Measurements from ENCODE around the gene STEAP4.
"Not testable (repeated sequence)": the region's sequence is repeated elsewhere in the genome, so short reads cannot be mapped to it uniquely, and the experiment has no call there.

The STEAP4 gene

DNA sequence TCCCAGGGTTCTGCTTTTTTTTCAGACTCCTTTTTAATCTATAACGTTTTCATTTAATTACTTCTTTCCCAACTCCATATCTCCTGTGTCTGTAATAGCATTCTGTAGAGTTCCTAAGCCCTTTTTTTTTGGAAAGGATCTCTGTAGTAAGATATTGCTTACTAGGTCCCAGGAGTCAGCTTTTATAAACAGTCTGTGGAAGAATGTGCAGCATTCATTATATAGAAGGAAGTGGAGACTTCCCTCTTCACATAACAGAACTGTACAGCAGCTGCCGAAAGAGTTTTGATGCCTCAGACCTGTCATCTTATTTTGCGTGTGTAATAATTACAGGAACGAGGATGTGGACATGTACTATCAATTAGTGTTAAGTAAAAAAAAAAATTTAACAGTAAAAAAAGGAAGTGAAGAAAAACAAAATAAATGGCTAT, 7.4 kb upstream of the STEAP4 start:
- H3K4me3 ChIP-seq (ENCODE audit: low read depth, low read length) = no peak overlapping the region

DNA sequence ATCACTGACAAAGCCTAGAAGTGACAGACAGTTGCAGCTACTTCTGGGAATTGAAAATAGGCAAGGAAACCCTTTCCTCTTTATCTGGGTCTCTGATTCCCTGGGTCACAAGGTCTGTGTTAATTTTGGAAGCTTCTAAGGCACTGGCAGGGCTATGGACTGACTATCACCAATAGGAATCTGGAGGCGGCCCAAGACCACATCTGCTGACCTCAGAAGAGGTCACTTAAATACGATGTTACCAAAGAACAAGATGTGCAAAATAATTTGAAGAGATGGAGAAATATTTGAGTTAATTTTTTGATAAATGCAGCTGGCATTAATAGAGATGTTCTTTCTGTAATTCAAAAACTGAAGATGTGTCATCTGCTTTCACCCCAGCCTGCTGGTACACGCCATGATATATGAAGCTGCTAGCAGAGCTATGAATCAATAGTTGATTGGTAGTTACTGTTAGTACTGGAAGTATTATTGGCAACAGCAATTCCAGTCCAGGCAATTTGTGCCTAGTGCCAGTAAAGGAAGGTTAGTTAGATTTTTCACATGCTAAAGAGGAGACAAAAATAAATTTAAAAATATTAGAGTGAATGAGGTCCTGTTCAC, 5.5 kb upstream of the STEAP4 start:
- no peak overlapping the region for H3K4me3 ChIP-seq (ENCODE audit: low read depth, low read length)

DNA sequence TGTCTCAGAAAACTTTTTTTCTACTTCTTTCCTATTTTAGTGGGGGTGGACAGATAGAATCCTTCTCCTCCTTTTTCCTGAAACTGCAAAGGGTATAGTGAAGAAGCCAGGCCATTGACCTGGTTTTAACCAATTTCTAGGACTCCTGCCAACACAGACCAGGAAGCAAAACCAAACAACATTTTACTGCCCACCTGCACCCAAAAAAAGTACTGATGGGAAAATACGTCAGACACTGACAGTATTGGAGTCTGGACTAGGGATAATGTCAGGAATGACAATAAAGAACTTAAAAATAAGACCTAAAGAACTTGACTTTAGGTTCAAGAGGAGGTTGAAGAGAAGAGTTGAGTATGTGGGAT, 5.0 kb upstream of the STEAP4 start:
- no peak overlapping the region for H3K4me3 ChIP-seq (ENCODE audit: low read depth, low read length)

DNA sequence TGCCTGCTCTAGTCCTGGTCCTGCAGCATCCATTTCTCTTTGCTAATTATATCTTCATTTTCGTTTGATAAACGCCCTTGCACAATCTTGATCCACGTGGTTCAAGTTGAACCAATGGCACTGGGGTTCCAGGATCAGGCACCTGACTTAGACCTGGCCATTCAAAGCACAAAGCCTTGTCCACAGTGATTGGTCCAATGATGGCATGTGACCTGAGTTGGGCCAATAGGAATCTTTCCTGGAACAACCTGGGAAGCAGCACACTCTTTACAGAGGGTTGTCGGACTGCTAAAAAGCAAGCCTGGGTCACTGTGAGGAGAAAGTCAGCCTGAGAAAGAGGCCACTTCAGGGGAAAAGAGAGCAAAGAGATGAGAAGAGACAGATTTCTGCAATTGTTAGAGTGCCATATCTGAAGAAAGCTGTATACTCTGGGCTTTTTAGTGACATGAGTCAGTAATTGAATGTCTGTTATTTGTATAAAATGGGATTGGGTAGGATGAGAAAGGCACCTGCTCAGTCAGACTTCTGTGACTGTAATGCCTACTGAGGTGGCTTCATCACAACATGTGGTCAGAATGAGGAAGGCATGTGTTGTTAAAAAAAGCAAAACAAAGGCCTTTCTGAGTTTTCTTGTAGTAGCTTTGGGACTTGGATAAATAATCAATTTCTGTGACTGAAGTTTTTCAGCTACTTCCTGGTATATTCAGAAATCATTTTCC, 4.4 kb upstream of the STEAP4 start:
- no peak overlapping the region for H3K4me3 ChIP-seq (ENCODE audit: low read depth, low read length)

DNA sequence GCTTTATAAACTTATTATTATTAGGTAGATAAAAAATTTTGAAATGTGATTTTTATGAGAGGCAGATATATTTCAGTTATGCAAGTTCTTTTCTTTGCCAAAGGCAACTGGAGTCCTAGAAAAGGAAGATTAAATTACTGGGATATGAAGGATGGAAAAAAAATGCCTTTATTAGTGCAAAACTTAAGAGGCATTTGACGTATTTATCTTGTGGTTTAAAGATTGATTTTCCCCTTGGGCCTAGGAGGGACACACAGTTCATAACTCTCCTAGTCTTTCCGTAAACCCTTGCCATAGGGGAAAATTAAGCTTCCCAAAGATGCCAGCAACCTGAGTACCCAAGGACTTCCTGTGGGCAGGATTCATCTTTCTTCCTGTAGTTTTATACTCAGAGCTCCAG, 3.1 kb upstream of the STEAP4 start:
- H3K4me3 ChIP-seq (ENCODE audit: low read depth, low read length) = no peak overlapping the region

DNA sequence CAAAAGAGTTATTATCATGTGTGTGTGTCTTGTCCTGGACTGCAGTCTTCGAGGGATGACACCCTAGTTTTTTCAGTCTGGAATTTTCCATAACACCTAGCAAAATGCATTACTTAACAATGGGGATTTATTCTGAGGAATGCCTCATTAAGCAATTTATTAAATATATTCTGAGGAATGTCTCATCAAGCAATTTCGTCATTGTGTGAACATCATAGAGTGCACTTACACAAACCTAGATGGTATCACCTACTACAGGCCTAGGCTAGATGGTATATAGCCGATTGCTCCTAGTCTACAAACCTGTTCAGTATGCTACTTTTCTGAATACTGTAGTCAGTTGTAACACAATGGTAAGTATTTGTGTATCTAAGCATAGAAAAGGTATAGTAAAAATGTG, 1.1 kb upstream of the STEAP4 start:
- H3K4me3 ChIP-seq (ENCODE audit: low read depth, low read length) = no peak overlapping the region

DNA sequence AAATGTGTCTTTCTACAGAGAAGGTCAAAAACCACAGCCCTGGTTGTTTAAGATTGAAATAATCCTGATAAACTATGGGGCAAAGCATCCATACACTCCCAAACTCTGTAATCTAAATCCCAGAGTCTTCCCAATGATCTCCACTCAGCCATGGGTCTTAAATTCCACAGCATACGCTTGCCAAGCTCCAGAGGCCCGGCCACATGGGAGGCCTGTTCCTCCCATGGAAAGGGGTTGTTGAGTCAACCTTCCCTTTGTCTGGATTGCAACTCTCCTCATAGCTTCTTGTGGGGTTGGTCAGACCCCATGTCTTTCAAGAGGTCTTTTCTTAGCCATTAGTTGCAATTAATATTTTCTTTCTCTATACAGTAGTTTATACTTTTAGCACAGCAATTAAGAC, 718 bp upstream of the STEAP4 start:
- H3K4me3 ChIP-seq (ENCODE audit: low read depth, low read length) = no peak overlapping the region

DNA sequence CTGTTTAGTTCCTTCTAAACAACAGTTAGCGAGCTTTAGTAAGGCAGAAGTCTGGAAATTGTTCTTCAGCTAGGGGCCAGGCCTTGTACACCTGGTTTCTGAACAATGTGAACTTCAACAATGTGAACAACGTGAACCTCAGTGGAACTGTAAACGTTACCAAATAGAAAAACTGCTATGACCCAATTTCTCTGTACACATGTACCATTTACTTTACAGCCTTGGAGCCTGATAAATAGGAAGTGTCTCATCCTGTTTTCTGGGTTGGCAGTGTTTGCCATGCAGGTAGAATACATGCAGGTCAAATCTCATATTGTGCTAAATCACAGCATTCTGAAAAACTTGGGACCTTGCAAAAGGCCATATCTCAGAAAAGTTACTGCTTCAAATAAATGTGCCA, 1.6 kb downstream of the STEAP4 start:
- H3K4me3 ChIP-seq (ENCODE audit: low read depth, low read length) = no peak overlapping the region

DNA sequence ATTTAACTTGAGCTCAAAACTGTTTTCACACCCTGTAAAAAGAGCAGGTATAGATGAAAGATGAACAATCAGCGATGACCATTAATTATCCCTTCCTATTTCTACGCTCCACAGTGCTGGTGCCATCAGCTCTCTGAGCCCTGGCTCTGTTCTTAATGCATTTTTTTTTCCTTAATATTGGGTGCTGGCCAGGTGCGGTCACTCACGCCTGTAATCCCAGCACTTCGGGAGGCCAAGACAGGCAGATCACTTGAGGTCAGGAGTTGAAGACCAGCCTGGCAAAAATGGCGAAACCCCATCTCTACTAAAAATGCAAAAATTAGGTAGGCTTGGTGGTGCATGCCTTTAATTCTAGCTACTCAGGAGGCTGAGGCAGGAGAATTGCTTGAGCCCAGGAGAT, 4.2 kb downstream of the STEAP4 start:
- H3K4me3 ChIP-seq (ENCODE audit: low read depth, low read length) = no peak overlapping the region

DNA sequence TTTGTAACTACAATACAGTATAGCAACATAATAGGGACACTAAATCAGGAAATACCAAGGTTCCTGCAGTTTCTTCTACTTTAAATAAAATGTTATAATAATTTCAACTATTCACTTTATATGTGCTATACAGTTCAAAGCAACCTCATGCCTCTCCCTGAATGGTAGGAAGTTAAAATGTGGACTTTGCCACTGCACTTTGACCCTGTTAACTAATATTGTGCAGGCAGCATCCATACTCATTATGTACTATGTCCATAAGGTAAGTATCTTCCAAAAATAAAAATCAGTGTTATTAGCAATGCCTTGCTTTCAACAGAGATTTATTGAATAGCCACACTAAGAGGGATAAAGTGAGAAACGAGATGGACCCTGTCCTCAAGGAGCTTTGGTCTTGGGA, 4.8 kb downstream of the STEAP4 start:
- no peak overlapping the region for H3K4me3 ChIP-seq (ENCODE audit: low read depth, low read length)

DNA sequence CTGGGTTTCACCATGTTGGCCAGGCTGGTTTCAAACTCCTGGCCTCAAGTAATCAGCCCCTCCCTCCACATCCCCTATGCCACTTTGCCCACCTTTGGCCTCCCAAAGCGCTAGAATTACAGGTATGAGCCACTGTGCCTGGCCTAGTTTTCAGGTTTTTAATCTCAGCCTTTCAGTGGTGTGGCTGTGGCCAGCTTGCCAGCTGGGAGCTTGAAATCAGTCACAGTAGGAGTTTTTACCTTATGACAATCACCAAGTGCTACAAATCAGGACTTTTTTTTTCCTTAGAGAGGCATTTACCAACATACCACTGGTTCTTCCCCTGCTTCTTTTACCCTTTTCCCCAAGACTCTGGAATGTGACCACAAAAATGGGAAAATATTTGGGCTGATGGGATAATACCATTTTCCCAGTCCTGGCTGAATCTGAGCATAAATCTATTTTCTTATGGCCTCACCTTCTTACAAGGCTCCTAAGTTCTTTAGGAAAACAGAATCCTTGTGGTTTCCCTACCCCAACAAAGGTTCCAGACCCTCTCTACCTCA, 6.2 kb downstream of the STEAP4 start:
- no peak overlapping the region for H3K4me3 ChIP-seq (ENCODE audit: low read depth, low read length)

DNA sequence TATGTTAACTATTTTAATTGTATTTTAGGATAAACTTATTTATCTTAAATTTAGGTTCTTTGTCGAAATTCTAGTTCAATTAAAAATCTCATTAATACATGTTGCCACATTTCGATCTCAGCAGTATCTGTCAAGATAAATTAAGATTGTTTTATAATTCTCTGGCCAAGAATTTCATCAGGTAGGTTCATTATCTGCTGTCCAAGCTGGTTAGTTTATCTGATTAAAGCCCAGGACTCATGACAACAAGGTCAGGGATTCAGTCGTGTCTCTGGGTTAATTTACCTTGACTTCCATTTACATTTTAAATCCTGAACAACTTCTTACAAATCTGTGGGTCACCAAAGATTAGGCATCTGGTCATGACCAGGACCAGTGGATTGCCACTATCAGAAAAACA, 7.6 kb downstream of the STEAP4 start:
- H3K4me3 ChIP-seq (ENCODE audit: low read depth, low read length) = no peak overlapping the region

DNA sequence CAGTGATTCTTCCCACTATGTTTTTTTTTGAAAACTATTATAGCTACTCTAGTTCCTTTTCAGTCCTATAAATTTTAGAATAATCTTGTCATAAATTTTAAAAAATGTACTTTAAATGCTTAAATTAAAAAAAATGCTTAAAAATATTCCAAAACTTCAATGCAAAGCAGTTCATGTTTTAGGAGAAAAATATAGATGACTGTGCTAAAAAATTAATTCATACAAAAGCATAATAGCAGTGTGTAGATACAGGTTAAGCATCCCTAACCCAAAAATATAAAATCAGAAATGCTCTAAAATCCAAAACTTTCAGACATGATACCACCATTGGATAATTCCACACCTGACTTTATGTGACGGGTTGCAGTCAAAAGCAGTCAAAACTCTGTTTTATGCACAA, 12.8 kb downstream of the STEAP4 start:
- no peak overlapping the region for H3K4me3 ChIP-seq (ENCODE audit: low read depth, low read length)

DNA sequence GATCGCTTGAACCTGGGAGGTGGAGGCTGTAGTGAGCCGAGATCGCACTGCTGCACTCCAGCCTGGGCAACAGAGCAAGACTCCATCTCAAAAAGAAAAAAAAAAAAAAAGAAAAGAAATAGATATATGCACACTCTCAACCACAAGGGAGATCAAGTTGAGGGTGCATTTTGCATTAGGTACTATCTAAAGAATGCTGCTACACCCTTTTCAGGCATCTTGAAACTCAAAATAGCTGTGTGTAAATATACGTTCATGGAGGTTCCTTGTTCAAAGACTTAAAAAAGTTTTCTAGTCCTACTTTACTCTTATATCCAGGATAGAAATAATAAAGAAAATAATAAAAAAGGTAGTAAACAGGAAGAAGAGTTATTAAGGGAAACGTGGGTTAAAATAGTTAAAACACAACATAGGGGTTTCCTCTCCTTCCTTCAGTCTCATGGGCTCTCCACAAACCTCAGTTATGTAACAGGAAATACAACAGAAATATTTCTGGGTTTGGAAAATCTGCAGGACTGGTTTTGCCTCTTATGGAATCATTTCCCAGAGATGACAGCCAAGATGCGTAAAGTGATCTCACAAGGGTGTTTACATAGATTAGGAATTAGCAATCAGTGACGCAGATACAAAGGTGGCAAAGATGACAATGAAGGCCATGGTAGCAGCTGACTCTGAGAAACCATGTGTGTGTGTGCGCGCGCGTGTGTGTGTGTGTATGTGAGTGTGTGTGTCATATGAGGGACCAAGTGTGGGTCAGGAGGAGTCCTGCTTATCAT, 15.1 kb downstream of the STEAP4 start:
- H3K4me3 ChIP-seq (ENCODE audit: low read depth, low read length) = no peak overlapping the region

DNA sequence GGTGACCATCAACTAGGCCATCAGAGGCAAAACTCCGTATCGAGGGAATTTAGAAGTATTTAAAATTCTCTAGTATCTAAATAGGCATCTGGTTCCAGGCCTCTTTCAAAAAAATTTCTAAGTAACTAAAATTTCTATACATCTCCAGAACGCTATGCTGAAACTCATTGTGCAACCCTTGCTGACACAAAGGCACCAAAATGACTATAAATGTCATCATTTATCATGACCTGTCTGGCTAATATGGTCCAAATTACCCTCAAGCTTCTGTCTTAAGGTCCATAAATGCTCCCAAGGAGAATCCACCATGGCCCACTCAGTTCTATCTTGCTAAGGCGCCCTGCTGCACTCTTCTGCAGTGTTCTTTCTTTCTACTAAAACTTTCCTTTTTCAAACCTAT, 16.2 kb downstream of the STEAP4 start:
- no peak overlapping the region for H3K4me3 ChIP-seq (ENCODE audit: low read depth, low read length)

DNA sequence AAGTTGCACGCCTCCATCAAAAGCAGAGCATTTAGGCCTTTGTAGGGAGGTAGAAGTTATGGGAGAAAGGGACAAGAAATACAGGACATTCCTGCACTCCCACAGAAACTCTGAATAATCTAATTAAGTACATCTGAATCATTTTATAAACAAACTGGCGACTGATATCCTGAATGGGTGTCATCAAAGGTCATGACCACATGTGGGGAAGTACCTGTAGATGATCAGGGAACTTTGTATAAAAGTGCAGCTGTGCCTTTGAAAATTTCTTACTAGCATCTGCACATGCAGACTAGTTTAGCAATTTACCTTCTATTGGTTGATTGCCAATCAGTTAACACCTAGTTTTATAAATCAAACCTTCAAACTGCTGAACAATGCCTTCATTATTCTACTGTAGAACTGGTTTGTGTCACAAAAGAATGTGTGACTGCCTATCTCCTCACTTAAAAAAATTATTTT, 17.1 kb downstream of the STEAP4 start:
- no peak overlapping the region for H3K4me3 ChIP-seq (ENCODE audit: low read depth, low read length)

DNA sequence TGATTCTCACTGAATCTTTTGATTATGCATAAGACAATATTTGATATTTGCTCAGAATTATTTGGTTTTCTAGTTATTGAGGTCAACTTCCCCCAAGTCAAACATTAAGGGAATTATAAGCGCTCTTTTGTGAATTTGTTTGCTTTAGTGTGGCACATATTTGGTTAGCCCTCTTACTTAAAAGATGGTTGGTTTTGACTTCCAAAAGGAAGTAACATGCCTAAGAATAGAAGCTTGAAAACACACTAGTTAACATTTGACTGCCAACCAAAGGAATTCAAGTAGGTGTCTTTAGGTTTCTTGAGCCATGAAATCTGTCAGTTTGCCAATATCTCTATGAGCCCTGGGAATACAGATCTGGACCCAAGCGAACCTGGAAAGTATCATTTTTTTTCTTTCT, 24.9 kb downstream of the STEAP4 start:
- H3K4me3 ChIP-seq (ENCODE audit: low read depth, low read length) = no peak overlapping the region

DNA sequence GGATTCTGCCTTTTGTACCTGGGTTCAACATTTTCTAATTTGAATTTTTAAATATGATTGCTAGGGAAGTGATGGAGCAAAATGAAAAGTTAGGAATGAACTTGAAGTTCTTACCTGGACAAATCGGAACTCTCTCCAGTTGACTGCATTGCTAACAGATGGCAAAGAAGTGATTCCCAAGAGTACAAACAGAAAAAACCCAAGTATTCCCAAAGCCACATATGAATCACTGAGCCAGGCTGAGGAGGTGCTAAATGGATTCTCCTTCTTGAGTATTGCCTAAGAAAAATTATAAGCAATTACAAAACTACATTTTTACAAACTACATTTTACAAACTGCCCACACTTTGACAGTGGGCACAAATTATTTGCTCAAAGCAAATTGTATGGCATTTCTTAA, 25.9 kb downstream of the STEAP4 start:
- H3K4me3 ChIP-seq (ENCODE audit: low read depth, low read length) = no peak overlapping the region

DNA sequence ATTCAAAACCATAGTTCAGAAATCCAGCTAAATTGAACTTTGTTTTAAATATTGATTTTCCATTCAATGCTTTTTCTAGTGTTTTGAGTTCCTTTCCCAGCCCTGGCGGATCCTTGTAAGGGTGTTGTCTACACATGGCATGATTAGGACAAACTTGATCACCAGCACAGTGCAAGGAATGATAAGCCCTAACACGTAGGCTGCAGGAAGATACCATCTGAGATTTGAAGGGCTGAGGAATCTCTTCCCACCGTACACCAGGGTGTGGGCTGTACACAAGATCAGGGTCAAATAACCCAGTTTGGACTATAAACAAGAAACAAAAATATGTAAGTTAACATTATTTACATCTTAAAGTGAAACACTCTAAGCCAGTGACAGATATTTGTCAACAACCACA, 27.4 kb downstream of the STEAP4 start:
- H3K4me3 ChIP-seq (ENCODE audit: low read depth, low read length) = no peak overlapping the region

DNA sequence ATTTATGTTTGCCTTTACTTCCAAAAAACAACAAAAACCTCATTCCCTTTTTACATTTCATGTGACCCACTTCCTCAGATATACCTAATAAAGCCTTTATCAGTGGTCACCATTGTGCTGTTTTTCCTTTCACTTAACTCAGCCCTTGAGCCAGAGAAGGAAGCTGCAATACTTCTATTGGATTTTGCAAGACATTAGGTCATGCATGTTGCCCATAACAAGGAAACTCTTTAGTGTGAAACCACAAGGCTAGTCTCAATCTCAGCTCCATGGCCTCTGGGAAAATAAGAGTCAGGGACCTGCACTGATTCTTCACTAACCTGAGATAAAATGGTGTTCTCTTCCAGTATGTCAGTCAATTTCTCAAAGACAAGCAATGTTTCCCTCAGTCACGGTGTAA, 27.8 kb downstream of the STEAP4 start:
- H3K4me3 ChIP-seq (ENCODE audit: low read depth, low read length) = no peak overlapping the region

DNA sequence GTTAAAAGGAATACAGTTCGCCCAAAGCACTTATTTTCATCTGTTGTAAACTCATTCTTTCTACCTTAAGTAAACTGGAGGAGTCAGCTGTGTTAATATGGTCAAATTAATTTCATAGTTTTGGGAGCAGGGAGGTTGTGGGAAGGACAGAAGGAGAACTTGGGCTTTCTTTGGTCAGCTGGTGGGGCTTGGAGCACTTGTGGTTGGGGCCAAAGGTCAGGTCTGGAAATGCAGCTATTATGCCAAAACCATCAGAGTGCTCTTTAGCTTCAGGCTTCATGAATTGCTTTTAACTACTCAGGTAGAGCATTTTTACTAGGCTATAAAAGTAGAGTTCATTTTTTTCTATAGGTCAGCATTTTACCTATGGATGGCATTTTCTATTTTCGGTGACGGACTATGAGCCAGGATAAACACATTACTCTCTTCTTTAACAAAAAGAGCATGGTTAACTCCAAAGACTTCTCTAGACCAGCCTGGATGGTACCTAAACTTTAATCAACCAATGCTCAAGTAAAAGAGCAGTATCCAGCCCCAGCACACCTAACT, 30.0 kb downstream of the STEAP4 start:
- no peak overlapping the region for H3K4me3 ChIP-seq (ENCODE audit: low read depth, low read length)

DNA sequence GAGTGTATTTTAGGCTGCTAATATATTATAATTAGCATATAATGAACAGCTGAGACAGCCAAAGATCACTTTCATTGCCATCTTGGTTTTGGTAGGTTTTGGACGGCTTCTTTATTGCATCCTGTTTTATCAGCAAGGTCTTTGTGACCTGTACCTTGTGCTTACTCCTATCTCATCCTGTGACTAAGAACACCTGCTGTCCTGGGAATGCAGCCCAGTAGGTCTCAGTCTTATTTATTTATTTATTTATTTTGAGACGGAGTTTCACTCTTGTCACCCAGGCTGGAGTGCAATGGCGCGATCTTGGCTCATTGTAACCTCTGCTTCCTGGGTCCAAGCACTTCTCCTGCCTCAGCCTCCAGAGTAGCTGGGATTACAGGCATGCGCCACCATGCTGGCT, 31.8 kb downstream of the STEAP4 start:
- not testable (repeated sequence) for H3K4me3 ChIP-seq (ENCODE audit: low read depth, low read length)

All from iPS-11a (cell line).